HG03342 (cell line): ENCODE results near the gene CFAP53.

Experiments used
- ATAC-seq: cut with Tn5 transposase; IDR thresholded peaks from one replicate; pipeline ENCODE4 v1.9.1; 2021; ENCODE audit warnings: mild to moderate bottlenecking, moderate library complexity; ENCODE audit not compliant: unreplicated experiment

Gene CFAP53

GRCh38 chr18:50196261-50196660, 70.0 kb downstream of the CFAP53 start:
- no peak for ATAC-seq

- no peak for ATAC-seq
Measured at GRCh38 chr18:50195689-50196088, 70.6 kb downstream of the CFAP53 start.

- peak; percentile 73 for ATAC-seq
Measured at GRCh38 chr18:50194631-50195532, 71.4 kb downstream of the CFAP53 start, which contains the start of gene MYO5B. Gene MYO5B, minus strand, starts transcription at chr18:50195147. Its CDS starts 354 bp downstream, at chr18:50194793.

- ATAC-seq = no peak
Measured at GRCh38 chr18:50193796-50194630, 72.3 kb downstream of the CFAP53 start.

GRCh38 chr18:50192995-50193795, 73.1 kb downstream of the CFAP53 start:
- ATAC-seq = no peak

- no peak for ATAC-seq
Measured at GRCh38 chr18:50190926-50191325, 75.4 kb downstream of the CFAP53 start.

GRCh38 chr18:50190236-50190635, 76.1 kb downstream of the CFAP53 start:
- no peak for ATAC-seq

- peak; percentile 82 for ATAC-seq
Measured at GRCh38 chr18:50189160-50189559, 77.1 kb downstream of the CFAP53 start.

- no peak for ATAC-seq
Measured at GRCh38 chr18:50188652-50189051, 77.6 kb downstream of the CFAP53 start.

- ATAC-seq = no peak
Measured at GRCh38 chr18:50187659-50188058, 78.6 kb downstream of the CFAP53 start.

- no peak for ATAC-seq
Measured at GRCh38 chr18:50186385-50186784, 79.9 kb downstream of the CFAP53 start.

GRCh38 chr18:50183556-50183955, 82.7 kb downstream of the CFAP53 start:
- no peak for ATAC-seq

- ATAC-seq = no peak
Measured at GRCh38 chr18:50182511-50182910, 83.8 kb downstream of the CFAP53 start.

GRCh38 chr18:50181590-50181989, 84.7 kb downstream of the CFAP53 start:
- no peak for ATAC-seq

GRCh38 chr18:50179465-50179864, 86.8 kb downstream of the CFAP53 start:
- no peak for ATAC-seq

- ATAC-seq = no peak
Measured at GRCh38 chr18:50177294-50177992, 88.9 kb downstream of the CFAP53 start.
